ENCODE results near the gene RIMBP2.

Gene RIMBP2

DNA sequence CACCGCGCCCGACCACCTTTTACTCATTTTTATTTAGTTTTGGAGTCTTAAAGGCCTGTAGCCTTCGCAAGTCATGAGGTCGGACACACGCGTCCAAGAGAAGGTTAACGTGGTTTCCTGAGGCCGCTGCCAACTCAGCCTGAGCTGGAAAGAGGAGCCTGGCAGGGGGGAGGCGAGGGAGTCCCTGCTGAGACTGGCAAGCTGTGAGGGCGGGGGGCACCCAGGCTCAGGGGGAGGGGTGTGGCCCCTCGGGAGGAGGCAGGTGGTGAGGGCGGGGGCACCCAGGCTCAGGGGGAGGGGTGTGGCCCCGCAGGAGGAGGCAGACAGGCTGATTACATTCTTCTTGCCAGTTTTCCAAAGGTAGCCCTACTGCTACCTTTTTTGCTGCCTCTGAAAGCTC, 235.2 kb downstream of the RIMBP2 start:
- DNase-seq (ENCODE audit: low read depth) = no peak
- in situ Hi-C loops (cut with HindIII; ENCODE audit: low sequenced_read_pairs) = no loop called here
- no peak overlapping the region for H3K4me3 ChIP-seq (ENCODE audit: low read depth, low read length)
- no peak for TF ChIP-seq CTCF (IDR thresholded peaks at IDR 0.05; ENCODE audit: low read depth, low read length, missing control alignments)

DNA sequence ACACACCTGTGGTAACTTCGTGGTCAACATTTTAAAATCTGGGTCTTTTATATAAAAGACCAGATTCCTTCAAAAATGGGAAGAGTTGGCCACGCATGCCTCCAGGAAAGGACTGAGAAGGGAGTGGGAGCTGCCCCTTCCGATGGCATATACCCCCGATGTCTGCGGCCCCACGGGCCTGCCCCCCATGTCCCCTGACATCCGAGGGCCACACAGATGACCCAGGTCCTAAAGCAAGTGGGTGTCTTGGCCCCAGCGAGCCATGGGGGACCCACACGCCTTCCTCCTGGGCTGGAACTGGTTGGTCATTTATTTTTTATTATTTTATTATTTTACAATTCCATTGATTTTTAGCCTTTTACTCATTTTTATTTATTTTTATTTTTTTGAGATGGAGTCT, 235.9 kb downstream of the RIMBP2 start:
- no peak for DNase-seq (ENCODE audit: low read depth)
- in situ Hi-C loops (cut with HindIII; ENCODE audit: low sequenced_read_pairs) = no loop called here
- no peak overlapping the region for H3K4me3 ChIP-seq (ENCODE audit: low read depth, low read length)
- no peak for TF ChIP-seq CTCF (IDR thresholded peaks at IDR 0.05; ENCODE audit: low read depth, low read length, missing control alignments)

DNA sequence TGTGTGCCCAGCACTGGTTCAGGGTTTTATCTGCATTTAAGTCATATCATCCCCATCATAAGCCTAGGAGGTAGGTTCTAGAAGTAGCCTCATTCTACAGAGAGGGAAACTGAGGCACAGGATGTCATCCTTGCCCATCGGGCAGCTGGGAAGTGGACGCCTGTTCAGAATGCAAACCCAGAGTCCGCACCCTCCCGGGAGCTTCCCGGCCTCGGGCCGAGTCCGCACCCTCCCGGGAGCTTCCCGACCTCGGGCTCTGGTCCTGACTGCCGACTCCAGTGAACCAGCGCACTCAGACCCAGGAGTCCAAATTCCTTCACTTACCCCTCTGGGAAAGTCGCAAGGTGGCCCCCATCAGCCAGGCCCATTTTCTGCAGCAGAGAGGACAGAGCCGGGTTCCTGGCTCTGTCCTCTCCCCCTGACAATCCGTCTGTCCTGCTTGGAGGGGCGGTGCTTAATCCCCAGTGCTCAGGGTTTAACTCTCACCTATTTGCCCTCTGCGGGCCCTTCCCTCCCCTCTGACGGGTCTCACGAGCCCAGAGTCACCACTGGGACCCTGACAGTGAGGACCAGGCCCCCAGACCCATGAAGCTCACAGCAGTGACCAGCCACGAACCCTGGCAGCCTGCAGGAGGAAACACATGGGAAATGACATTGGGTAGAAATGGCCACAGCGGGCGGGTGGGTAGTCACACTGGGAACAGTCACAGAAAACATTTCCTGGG, 236.5 kb downstream of the RIMBP2 start:
- in situ Hi-C loops (cut with HindIII; ENCODE audit: low sequenced_read_pairs) = no loop called here
- TF ChIP-seq CTCF (IDR thresholded peaks at IDR 0.05; ENCODE audit: low read depth, low read length, missing control alignments) = no peak
- no peak for DNase-seq (ENCODE audit: low read depth)

GRCh38 chr12:130478786-130479185, 237.3 kb downstream of the RIMBP2 start:
- no peak for TF ChIP-seq CTCF (IDR thresholded peaks at IDR 0.05; ENCODE audit: low read depth, low read length, missing control alignments)
- in situ Hi-C loops (cut with HindIII; ENCODE audit: low sequenced_read_pairs) = no loop called here
- no peak for DNase-seq (ENCODE audit: low read depth)
- no peak overlapping the region for H3K4me3 ChIP-seq (ENCODE audit: low read depth, low read length)

More for the DNA sequence above, 236.5 kb downstream of the RIMBP2 start:
- no peak overlapping the region for H3K4me3 ChIP-seq (ENCODE audit: low read depth, low read length)

DNA sequence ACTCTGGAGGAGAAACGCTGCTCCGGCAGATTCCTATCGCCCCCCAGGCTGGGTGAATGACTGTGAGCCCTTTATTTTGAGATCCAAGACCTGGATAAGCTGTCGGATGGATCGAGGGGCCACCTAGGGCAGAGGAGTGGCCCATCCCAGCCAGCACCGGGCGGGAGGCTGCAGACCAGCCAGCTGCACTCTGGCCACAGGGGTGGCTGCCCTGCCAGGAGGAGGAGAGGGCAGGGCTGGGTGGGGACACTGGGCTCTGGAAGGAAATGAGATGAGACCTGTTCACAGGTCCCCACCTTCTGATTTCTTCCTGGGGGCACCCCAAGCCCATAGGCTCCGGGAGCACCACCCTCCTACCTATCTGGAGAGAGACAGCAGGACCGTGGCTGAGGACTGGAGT, 238.4 kb downstream of the RIMBP2 start:
- in situ Hi-C loops (cut with HindIII; ENCODE audit: low sequenced_read_pairs) = no loop called here
- H3K4me3 ChIP-seq (ENCODE audit: low read depth, low read length) = no peak overlapping the region
- TF ChIP-seq CTCF (IDR thresholded peaks at IDR 0.05; ENCODE audit: low read depth, low read length, missing control alignments) = no peak
- DNase-seq (ENCODE audit: low read depth) = no peak

DNA sequence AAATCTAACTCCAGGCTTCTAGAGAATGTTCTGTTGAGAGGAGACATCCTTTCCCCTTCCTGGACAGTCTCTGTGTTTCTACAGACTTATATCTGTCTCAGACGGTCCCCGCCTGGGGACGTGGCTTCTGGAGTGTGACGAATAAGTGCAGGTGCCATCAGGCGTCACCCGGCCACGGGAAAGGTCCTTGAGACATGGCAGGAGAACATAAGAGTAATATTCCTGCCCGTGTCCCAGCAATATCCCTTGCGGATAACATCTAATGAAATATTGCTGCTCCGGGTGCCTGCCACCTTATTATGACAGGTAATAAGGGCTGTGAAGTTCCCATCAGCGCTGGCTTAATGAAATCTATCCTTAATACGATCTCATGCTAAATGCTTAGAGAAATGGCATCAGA, 238.8 kb downstream of the RIMBP2 start:
- in situ Hi-C loops (cut with HindIII; ENCODE audit: low sequenced_read_pairs) = no loop called here
- TF ChIP-seq CTCF (IDR thresholded peaks at IDR 0.05; ENCODE audit: low read depth, low read length, missing control alignments) = no peak

More for the DNA sequence above, 238.8 kb downstream of the RIMBP2 start:
- DNase-seq (ENCODE audit: low read depth) = no peak
- no peak overlapping the region for H3K4me3 ChIP-seq (ENCODE audit: low read depth, low read length)
